Measurements from ENCODE around the gene SEC14L5.
"Not testable (repeated sequence)": the region's sequence is repeated elsewhere in the genome, so short reads cannot be mapped to it uniquely, and the experiment has no call there.

Gene SEC14L5

GRCh38 chr16:4958510-4959438, 644 bp downstream of the SEC14L5 start:
- no peak for DNase-seq

GRCh38 chr16:4960579-4960978, 2.4 kb downstream of the SEC14L5 start:
- no peak for DNase-seq

- DNase-seq, result no peak
These were observed 4.6 kb downstream of the SEC14L5 start for GRCh38 chr16:4962716-4963115.

- not testable (repeated sequence) for DNase-seq
These were observed 5.4 kb downstream of the SEC14L5 start for GRCh38 chr16:4963527-4963926.

GRCh38 chr16:4966736-4967453, 8.8 kb downstream of the SEC14L5 start:
- DNase-seq, result no peak

GRCh38 chr16:4968278-4968677, 10.1 kb downstream of the SEC14L5 start:
- not testable (repeated sequence) for DNase-seq

GRCh38 chr16:4968879-4969483, 10.9 kb downstream of the SEC14L5 start:
- no peak for DNase-seq

GRCh38 chr16:4970010-4970409, 11.9 kb downstream of the SEC14L5 start:
- no peak for DNase-seq

GRCh38 chr16:4972938-4973587, 14.9 kb downstream of the SEC14L5 start:
- DNase-seq, result no peak

GRCh38 chr16:4976079-4976478, 17.9 kb downstream of the SEC14L5 start:
- DNase-seq, result no peak

GRCh38 chr16:4976611-4977145, 18.5 kb downstream of the SEC14L5 start:
- no peak for DNase-seq

GRCh38 chr16:4979164-4979563, 21.0 kb downstream of the SEC14L5 start:
- no peak for DNase-seq

- no peak for DNase-seq
These were observed 21.9 kb downstream of the SEC14L5 start for GRCh38 chr16:4979736-4980660.

GRCh38 chr16:4980691-4981090, 22.6 kb downstream of the SEC14L5 start:
- DNase-seq, result no peak

GRCh38 chr16:4981473-4981872, 23.3 kb downstream of the SEC14L5 start:
- DNase-seq, result no peak

- no peak for DNase-seq
These were observed 24.1 kb downstream of the SEC14L5 start for GRCh38 chr16:4982056-4982867.

GRCh38 chr16:4984174-4984990, 26.3 kb downstream of the SEC14L5 start:
- no peak for DNase-seq

- DNase-seq, result no peak
These were observed 29.1 kb downstream of the SEC14L5 start for GRCh38 chr16:4987250-4987579.

GRCh38 chr16:4987580-4988374, 29.6 kb downstream of the SEC14L5 start:
- no peak for DNase-seq
